GM18517 (cell line): ENCODE results near the gene CEP112.
"Not testable (repeated sequence)": the region's sequence is repeated elsewhere in the genome, so short reads cannot be mapped to it uniquely, and the experiment has no call there.

ENCODE experiments used
- ATAC-seq: cut with Tn5 transposase; IDR thresholded peaks from one replicate; pipeline ENCODE4 v1.9.1; 2021; ENCODE audit warnings: mild to moderate bottlenecking, moderate library complexity; ENCODE audit not compliant: unreplicated experiment

CEP112 gene

GRCh38 chr17:65750166-65750565 lies 441.8 kb downstream of the CEP112 start:
- no peak for ATAC-seq

- no peak for ATAC-seq
These were observed 442.5 kb downstream of the CEP112 start for GRCh38 chr17:65749479-65749878.

GRCh38 chr17:65745241-65745640 lies 446.7 kb downstream of the CEP112 start:
- no peak for ATAC-seq

GRCh38 chr17:65743308-65743655 lies 448.7 kb downstream of the CEP112 start:
- no peak for ATAC-seq

- no peak for ATAC-seq
These were observed 449.3 kb downstream of the CEP112 start for GRCh38 chr17:65742403-65743307.

GRCh38 chr17:65741710-65742109 lies 450.2 kb downstream of the CEP112 start:
- ATAC-seq = no peak

GRCh38 chr17:65739034-65739433 lies 452.9 kb downstream of the CEP112 start:
- ATAC-seq = no peak

- no peak for ATAC-seq
These were observed 454.5 kb downstream of the CEP112 start for GRCh38 chr17:65737451-65737850.

- ATAC-seq = no peak
These were observed 458.6 kb downstream of the CEP112 start for GRCh38 chr17:65733314-65733713.

GRCh38 chr17:65732667-65733066 lies 459.3 kb downstream of the CEP112 start:
- ATAC-seq = not testable (repeated sequence)

GRCh38 chr17:65730711-65731169 lies 461.2 kb downstream of the CEP112 start:
- no peak for ATAC-seq

GRCh38 chr17:65729207-65729606 lies 462.7 kb downstream of the CEP112 start:
- ATAC-seq = no peak

- ATAC-seq = no peak
These were observed 464.1 kb downstream of the CEP112 start for GRCh38 chr17:65727832-65728231.

- ATAC-seq = no peak
These were observed 464.7 kb downstream of the CEP112 start for GRCh38 chr17:65727246-65727645.

- no peak for ATAC-seq
These were observed 468.3 kb downstream of the CEP112 start for GRCh38 chr17:65723431-65724151.

- no peak for ATAC-seq
These were observed 473.3 kb downstream of the CEP112 start for GRCh38 chr17:65718601-65719000.

GRCh38 chr17:65712383-65713267 lies 479.3 kb downstream of the CEP112 start:
- ATAC-seq = no peak

- ATAC-seq = no peak
These were observed 480.2 kb downstream of the CEP112 start for GRCh38 chr17:65711671-65712276.

GRCh38 chr17:65707780-65708179 lies 484.2 kb downstream of the CEP112 start:
- ATAC-seq = no peak

GRCh38 chr17:65704731-65705130 lies 487.2 kb downstream of the CEP112 start:
- no peak for ATAC-seq

- no peak for ATAC-seq
These were observed 488.0 kb downstream of the CEP112 start for GRCh38 chr17:65703891-65704290.
